HG02970 (cell line): ENCODE results near the gene ERO1B.
"Not testable (repeated sequence)": the region's sequence is repeated elsewhere in the genome, so short reads cannot be mapped to it uniquely, and the experiment has no call there.

Experiments used
- ATAC-seq: cut with Tn5 transposase; IDR thresholded peaks from one replicate; pipeline ENCODE4 v1.9.1; 2021; ENCODE audit warnings: mild to moderate bottlenecking, moderate library complexity, moderate number of reproducible peaks; ENCODE audit not compliant: unreplicated experiment, low FRiP score

ERO1B gene, protein sequence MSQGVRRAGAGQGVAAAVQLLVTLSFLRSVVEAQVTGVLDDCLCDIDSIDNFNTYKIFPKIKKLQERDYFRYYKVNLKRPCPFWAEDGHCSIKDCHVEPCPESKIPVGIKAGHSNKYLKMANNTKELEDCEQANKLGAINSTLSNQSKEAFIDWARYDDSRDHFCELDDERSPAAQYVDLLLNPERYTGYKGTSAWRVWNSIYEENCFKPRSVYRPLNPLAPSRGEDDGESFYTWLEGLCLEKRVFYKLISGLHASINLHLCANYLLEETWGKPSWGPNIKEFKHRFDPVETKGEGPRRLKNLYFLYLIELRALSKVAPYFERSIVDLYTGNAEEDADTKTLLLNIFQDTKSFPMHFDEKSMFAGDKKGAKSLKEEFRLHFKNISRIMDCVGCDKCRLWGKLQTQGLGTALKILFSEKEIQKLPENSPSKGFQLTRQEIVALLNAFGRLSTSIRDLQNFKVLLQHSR

DNA sequence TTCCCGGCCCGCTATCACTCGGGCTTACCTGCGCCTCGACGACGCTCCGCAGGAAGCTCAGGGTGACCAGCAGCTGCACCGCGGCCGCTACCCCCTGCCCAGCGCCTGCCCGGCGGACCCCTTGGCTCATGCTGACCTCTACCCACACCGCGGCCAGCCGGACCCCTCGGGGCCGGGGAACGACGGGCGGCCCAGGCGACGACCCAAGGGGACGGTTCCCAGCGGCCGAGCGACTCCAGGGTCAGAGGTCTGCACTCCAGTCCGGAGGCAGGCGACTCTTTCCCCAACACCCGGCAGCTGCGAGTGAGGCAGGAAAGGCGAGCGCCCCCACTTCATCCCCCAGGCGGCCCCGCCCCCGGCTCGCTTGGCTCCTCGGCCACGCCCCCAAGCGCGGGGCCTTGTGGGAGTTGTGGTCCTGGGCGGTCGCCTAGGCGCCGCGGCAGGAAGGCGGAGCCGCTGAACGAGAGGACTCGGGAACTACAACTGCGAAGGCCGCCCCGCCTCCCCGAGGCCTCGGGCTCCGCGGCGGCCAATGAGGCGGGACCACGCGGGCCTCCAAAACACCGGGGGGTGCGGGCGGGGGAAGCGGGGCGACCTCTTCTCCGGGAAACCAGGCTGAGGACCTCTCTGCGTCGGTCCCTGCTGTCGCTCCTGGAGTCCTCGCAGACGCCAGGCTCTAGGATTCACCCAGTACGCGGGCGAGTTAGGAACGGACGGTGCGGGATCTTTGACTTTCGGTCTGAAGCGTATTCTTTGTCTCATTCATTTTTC, at the start of gene ERO1B:
Gene ERO1B (minus strand): TSS at position 305 of the 771 bp plus-strand sequence. CDS start 175 bp downstream, at position 130.
- ATAC-seq: peak; percentile 89

DNA sequence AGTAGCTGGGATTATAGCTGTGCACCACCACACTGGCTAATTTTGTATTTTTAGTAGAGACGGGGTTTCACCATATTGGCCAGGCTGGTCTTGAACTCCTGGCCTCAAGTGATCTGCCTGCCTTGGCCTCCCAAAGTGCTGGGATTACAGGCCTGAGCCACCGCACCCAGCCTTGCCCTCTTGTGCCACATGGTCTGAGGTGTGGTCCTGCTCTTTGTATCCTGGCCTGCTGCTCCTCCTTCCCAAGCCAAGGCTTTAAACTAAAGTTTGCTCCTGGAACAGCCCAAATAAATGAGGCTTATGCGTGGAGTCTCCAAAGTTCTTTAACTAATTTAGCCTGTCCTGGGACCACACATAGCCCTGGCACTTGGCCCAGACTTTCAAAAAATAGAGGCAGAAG, 49.7 kb upstream of the ERO1B start:
- not testable (repeated sequence) for ATAC-seq

DNA sequence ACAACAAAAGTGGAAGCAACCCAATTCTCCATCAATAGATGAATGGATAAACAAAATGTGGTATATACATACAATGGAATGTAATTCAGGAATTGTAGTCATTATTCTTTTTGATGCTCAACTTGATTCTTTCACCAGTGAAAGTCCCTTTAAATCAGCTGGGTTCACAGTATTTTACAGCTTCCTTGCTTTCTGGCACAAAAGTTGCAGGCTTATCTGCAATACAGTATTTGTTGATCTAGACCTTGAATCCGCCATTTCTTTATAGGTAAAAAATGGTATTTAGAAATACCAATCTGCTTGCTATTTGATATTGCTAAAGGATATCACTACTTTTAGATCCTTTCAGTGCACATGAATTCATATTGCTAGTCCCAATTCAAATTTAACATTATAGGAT, 44.7 kb upstream of the ERO1B start:
- ATAC-seq: no peak

DNA sequence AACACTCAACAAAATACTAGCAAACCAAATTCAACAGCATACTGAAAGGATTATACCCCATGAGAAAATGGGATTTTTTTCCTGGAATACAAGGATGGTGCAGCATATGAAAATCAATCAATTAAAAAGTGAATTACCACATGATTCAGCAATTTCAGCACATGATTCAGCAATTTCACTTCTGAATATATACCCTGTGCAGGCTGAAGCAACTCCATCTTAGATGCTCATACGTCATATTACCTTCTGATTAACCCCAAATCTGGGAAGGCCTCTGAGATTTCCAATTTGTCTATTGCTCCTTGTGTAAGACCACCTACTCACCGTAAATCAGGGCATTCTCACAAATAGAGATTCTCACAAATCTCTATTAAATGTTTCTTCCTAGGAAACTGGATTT, 43.8 kb upstream of the ERO1B start:
- no peak for ATAC-seq

DNA sequence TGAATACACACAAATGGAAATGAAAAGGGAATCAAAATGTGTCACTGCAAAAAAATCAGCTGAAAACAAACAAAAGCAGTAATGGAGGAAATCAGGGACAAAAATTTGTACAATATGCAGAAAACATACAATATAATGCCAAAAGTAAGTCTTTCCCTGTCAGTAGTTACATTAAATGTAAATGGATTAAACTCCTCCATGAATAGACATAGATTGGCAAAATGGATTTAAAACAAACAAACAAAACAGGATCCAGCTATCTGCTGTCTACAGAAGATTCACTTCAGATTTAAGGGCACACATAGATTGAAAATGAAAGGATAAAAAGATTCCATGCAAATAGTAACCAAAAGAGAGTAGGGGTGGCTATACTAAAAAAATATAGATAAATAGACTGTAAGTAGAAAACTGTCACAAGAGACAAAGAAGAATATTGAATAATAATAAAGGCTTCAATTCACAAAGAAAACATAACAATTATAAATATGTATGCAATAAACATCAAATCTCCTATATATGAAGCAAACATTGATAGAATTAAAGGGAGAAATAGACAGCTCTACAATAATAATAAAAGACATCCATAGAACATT, 42.2 kb upstream of the ERO1B start:
- no peak for ATAC-seq

DNA sequence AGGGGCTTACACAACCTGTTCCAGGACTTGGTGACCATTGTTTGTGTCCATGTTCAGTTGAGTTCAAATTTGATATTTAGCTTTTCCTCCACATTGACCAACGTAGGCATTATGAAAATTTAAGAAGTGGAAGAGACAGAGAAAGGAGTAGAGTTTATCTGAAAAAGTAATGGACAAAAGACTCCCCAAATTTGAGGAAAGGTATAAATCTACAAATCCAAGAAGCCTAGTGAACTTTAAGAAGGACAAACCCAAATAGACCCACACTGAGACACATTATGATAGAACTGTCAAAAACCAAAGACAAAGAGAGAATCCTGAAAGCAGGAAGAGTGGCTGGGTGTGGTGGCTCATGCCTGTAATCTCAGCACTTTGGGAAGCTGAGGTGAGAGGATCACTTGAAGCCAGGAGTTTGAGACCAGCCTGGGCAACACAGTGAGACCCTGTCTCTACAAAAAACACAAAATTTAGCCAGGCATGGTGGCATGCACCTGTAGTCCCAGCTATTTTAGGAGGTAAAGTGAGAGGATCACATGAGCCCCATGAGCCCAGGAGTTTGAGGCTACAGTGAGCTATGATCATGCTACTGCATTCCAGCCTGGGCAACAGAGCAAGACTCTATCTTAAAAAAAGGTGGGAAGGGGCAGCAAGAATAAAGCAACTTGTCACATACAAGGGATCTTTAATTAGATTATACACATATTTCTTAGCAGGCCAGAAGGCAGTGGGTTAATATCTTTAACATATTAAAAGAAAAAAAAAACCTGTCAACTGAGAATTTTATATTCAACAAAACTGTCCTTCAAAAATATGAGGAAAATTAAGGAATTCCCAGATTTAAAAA, 41.0 kb upstream of the ERO1B start:
- no peak for ATAC-seq

DNA sequence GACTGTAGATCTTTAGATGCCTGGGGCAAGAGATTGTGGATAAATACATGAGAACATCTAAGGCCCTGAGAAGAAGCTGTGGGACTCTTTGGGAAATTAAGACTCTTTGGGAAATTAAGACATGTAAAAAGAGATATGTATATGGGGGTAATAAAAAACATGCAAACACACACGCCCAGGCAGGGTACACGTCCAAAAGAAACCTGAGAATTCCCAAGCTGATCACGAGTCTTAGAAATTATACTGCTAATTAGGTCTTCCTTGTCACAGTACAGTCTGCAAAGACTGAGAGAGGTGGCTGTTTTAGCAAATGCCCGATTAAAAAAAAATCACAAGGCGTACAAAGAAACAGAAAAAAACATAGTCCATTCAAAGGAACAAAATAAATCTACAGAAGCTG, 39.3 kb upstream of the ERO1B start:
- no peak for ATAC-seq

DNA sequence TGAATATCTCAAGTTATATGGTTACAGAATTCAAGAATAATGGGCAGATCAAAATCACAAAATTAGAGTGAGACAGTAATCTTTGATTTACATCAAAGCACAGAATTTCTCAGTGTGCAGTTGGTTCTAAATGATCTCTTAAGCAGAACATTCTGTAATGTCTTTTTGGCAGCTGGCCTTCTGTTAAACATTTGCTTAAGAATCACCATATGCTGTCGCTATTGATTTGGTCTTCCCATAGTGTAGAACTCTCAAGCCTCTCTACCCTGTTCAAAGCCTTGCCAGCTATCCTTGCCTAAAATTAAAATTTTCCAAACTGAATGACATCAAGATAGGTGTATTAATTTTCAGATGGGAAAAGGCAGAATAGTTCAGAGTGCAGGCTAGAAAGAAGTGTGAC, 38.9 kb upstream of the ERO1B start:
- ATAC-seq: no peak

DNA sequence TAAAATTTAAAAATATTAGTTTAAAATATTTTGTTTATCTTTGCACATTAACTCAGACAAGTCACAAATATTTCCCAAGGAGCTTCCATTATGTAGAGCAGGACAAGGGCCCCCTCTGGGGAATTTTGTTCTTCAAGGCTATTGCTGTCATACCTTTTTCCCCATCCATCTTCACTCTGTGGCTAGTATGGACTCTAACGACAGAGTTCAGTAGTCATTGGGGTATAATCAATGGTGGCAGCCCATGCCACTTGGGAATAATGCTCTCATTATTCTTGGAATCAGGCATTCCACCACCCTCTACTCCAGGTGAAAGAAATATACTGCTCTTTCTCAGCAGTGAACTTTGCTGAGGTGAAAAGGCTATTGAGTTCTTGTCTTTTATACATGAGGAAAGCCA, 38.5 kb upstream of the ERO1B start:
- no peak for ATAC-seq

DNA sequence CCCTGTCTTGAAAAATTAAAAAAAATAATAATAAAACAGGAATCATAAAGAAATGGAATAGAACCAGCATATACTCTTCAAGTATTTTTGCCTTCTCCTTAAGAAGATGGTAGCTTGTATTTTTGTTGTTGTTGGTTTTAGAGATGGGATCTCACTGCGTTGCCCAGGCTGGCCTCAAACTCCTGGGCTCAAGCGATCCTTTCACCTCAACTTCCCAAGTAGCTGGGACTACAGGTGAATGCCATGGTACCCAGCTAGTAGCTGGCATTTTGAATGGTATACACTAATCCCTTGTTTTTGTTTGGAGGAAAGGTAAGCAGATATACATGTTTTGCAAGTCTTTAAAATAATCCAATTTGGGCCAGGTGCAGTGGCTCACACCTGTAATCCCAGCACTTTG, 34.7 kb upstream of the ERO1B start:
- ATAC-seq: no peak

DNA sequence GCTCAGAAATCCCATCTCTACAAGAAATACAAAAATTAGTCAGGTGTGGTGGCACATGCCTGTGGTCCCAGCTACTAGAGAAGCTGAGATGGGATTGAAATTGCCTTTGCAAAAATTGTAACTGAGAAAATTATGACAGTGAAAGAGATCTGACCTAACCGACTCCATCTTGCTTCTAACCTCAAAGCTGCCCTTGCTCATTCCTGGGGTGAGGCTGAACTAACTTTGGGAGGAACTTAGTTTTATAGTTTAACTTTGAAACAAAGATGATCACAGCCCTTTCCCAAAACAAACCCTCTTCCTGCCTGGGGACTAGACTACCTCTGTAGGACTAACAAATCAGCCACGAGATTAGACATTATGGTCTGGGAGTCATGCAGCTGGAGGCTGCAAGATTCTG, 33.8 kb upstream of the ERO1B start:
- no peak for ATAC-seq

DNA sequence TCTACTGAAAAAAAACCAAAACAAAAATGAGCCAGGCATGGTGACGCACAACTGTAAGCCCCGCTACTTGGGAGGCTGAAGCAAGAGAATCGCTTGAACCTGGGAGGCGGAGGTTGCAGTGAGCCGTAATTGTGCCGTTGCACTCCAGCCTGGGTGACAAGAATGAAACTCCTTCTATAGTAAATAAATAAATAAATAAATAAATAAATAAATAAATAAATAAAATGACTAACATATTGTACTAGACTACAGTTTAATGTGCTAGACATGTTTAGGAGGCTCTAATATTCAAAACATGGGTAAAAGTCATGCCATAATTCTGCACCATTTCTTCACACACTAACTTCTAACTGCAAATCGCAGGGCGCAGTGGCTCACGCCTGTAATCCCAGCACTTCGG, 33.3 kb upstream of the ERO1B start:
- ATAC-seq: no peak

DNA sequence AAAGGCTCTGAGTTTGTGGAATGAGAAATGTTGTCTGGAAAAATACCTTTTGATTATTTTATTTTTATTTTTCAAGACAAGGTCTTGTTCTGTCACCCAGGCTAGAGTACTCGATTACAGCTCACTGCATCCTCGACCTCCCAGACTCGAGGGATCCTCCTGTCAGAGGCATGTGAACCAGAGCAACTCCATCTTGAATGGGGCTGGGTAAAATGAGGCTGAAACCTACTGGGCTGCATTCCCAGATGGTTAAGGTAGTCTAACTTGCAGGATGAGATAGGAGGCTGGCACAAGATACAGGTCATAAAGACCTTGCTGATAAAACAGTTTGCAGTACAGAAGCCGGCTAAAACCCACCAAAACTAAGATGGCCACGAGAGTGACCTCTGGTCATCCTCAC, 32.3 kb upstream of the ERO1B start:
- not testable (repeated sequence) for ATAC-seq

DNA sequence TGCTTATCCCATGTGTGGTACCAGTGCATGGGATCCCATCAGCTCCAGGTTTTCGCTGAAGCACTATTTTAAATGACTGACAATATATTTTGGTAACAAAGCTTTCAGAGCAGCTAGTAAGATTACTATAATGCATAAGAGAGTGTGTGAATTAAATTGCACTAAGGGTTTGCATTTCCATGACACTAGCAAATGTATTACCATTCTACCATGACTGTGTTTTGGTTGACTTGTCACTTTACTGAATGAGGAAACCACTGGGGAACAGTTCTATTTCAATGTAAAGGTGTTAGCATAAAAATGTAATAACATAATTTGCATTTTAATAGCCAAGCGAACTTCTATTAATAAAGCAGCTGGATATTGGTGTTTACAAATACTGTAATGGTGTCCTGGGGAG, 31.7 kb upstream of the ERO1B start:
- no peak for ATAC-seq

DNA sequence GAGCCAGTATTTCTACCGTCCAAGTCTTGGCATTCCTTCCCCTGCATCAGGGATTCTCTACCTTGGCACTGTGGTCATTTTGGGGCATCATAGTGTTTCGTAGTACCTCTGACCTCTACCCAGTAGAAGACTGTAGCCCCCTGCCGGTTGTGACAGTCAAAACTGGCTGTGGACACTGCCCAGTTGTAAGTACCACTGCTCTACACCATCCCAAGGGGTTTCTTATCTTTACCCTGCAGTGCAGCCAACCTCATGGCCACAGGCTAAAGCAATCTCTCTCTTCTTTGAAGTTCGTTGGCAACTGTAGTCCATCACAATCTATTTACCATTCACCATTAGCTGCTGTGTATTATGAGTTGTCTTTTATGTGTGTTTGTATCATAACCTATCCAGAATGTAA, 29.3 kb upstream of the ERO1B start:
- ATAC-seq: no peak

DNA sequence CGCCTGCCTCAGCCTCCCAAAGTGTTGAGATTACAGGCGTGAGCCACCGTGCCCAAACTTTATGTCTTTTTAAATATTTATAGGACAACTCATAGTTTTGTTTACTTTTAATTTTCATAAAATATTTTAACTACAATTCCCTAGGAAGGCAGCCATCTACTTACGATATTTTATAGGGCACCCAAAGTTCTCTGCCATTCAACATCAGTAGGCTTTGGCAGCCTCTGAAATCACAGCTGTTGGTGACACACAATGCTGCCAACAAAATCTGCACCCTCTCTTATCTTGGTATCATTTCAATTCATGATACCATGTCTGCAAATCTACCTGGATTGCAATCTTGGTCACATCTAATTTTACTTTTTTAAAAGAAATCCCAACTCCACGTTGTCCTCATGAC, 27.1 kb upstream of the ERO1B start:
- no peak for ATAC-seq

DNA sequence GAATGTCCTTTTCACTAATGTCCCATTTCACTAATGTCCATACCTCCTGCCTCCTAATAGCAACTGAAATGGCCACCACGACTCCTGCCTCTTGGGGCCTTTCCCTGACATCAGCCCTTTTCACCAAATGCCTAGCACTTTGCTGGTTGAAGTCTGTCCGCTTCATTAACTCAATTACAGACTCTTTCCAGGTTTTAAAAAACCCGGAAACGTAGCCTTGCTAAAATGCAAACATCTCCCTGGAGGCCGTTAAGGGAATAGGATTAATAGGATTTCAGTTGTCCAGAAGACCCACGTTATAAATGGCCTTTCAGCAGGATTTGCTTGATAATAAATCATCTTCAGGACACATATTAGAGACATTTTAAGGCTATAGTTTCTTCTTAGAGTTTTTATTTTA, 25.7 kb upstream of the ERO1B start:
- no peak for ATAC-seq

DNA sequence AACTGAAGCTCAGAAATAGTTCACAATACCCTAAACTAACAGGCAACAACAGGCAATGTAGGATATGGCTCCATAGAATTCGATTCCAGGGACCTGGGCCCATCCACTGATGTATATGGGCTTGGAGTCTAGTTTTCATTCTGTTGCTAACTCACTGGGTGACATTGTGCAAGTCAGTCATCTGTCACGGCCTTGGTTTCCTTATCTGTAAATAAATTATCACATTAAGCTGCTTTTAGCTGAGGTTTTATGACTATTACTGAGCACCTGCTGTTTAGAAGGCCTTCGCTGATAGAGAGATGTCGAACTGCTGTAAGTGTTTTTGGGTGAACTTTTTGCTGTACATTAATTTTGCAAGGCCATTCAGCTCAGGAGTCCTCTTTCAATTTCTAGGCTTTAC, 22.9 kb upstream of the ERO1B start:
- ATAC-seq: no peak

DNA sequence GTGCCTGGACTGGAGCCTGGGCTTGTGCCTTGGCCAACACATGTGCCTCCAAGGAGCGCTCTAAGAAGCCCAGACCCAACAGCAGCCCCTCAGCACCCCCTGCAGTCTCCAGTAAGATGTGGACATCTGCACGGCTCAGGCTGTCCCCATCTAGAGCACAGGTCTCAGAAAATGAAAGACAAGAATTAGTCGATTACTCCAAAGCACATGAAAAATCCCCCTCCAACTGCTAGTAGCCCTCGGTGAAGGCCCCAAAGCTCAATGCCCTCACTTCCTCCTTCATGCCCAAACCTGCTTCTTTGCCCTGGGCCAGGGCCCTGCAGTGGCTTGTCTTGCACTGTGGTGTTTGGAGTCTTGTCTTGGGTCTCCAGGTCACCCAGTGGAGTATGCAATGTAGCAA, 21.9 kb upstream of the ERO1B start:
- no peak for ATAC-seq

DNA sequence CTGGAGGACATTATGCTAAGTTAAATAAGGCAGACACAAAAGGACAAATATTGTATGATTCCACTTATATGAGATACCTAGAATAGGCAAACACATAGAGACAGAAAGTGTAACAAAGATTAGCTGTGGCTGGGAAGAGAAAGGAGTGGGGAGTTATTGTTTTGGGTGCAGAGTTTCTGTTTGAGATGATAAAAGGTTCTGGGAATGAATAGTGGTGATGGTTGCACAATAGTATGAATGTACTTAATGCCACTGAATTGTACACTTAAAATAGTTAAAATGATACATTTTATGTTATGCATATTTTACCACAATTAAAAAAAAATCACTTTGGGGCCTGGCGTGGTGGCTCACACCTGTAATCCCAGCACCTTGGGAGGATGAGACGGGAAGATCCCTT, 21.2 kb upstream of the ERO1B start:
- no peak for ATAC-seq

DNA sequence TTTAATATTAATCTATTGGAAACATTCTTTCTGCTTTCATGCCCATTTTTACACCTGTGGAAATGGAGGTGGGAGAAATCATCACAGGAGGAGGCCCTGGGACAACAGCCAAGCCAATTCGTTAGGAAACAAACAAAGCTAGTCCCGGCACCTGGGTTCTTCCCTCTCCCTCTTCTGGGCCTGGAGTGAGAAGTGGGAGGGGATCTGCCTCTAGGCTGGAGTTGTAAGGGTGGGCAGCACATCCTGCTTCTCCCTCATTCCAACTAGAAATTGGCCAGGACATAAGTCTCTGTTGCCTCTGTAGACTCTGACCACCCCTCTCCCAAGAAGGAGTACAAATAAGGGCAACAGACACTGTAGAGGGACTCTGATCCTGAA, 20.2 kb upstream of the ERO1B start:
- ATAC-seq: no peak
